Transverse colon (tissue), 3 donors: ENCODE results near the gene TEX10.

Source experiments
- CTCF ChIP-seq, 5 experiments: fragments of 200-600 bp in 3 of 5; fragments of 450-650 bp in 2 of 5; sonication (generic) in 3 of 5; IDR thresholded peaks; 1 replicate in 2 of 5; 2 replicates in 3 of 5; pipeline ENCODE4 v1.5.1; 2016 to 2017; ENCODE audit warnings: antibody characterized with exemption in 5 of 5, inconsistent platforms in 3 of 5, mild to moderate bottlenecking in 2 of 5, moderate library complexity in 1 of 5
- POLR2A ChIP-seq: fragments of 450-650 bp; IDR thresholded peaks from one replicate; pipeline ENCODE4 v1.6.1; 2016; ENCODE audit warnings: antibody characterized with exemption, mild to moderate bottlenecking, moderate library complexity

- TF ChIP-seq POLR2A (no peak), CTCF (IDR thresholded peaks at IDR 0.05) (no peak)
Measured at GRCh38 chr9:100277166-100277979, 75.4 kb downstream of the TEX10 start.
